ENCODE results near the gene LRP11. TPM values are rescaled to one million over a fixed set of nuclear protein-coding genes. Genes with fewer than 3 reads are reported as not detected.

The LRP11 gene
- total and polyA plus RNA-seq, 10 of the 15 experiments (the other 5 are each of a cell fraction or from before 2014, with no cell fraction given): under 0.01 to 0.23 (median 0.03) TPM; not detected in 6

DNA sequence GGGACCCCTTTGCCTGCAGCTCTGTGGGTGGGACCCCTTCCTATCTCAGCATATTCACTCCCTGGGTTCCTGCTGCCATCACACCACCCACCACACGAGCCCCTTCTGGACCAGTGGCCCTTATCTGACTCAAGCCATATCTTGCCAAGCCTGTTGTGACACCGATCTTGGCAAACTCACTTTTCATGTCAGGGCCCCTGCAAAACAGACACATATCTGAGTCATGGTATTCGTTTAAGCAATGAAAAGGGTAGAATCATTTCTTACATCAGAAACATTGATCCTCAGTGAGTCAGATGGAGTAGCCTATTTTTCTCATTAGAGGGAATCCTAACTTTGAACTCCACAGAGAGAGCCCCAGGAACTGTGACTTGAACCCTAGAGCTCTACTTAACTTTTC is 23.2 kb upstream of the LRP11 start:
- ChIA-PET POLR2A (no interaction called here), SMC1A (ENCODE audit: uncharacterized antibody, unreplicated experiment) (no interaction called here), CTCF (no interaction called here), RAD21 (ENCODE audit: unreplicated experiment) (no interaction called here)
- no peaks in the 10 kb centered on the region for H3K36me3 ChIP-seq (ENCODE audit: control insufficient read depth in 2 of 2, insufficient read depth in 2 of 2, low read length in 1 of 2)
- BruUV-seq (replicated peaks): no TSS peak
- H3K9ac ChIP-seq (ENCODE audit: control insufficient read depth, insufficient read depth, low read length): no peak overlapping the region
- H4K20me1 ChIP-seq (ENCODE audit: control insufficient read depth, insufficient read depth): no peaks in the 10 kb centered on the region
- H3K4me3 ChIP-seq: no peak overlapping the region
- H3K4me2 ChIP-seq (ENCODE audit: control insufficient read depth, insufficient read depth): no peak overlapping the region
- H3K9me3 ChIP-seq (replicated peaks; ENCODE audit: control insufficient read depth, insufficient read depth, low read length): no peaks in the 10 kb centered on the region
- ATAC-seq (no peak), FAIRE-seq (no peak), DNase-seq (ENCODE audit: low read depth, low spot score) (no peak)
- H3K27ac ChIP-seq (ENCODE audit: control insufficient read depth, insufficient read depth): no peak overlapping the region
- H2AFZ ChIP-seq (ENCODE audit: control insufficient read depth, low read depth, low read length): no peak overlapping the region
- 32% methylated on average over 3 of the region's 3 CpGs for WGBS (ENCODE audit: insufficient coverage, insufficient replicate concordance, low lambda C conversion rate, missing lambda C conversion rate)
- H3K79me2 ChIP-seq (ENCODE audit: control insufficient read depth, insufficient read depth, low read length): no peaks in the 10 kb centered on the region
- intact Hi-C loops (cut with micrococcal nuclease; ENCODE audit: unreplicated experiment) (no loop called here), in situ Hi-C loops (cut with MboI) (no loop called here)
- no peaks in the 10 kb centered on the region for H3K4me1 ChIP-seq (ENCODE audit: control insufficient read depth, insufficient read depth, low read length)
- TF ChIP-seq CBFB (IDR thresholded peaks at IDR 0.05; ENCODE audit: low read depth): no peak
- no peaks in the 10 kb centered on the region; a peak in 2 of 4 replicates for H3K27me3 ChIP-seq (replicated peaks in 1 of 2; ENCODE audit: control insufficient read depth in 2 of 2, insufficient read depth in 2 of 2, low read length in 1 of 2)

DNA sequence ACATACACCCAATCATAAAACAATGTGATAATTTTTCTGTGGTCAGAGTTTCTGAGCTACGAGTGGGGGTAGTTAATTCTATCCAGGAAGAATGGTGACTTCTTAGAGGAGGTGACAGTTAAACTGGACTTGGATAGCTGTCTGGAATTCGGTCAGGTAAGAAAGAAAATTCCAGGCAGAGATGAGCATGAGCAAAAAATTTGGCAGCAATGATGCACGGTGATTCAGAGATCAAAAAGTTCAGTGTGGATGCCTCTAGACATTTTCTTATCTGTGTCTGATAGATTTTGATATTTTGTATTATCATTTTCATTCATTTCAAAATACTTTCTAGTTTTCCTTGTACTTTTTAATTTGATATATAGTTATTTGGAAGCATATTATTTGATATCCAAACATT is 21.7 kb upstream of the LRP11 start:
- 2% methylated on average over 3 of the region's 3 CpGs for WGBS (ENCODE audit: insufficient coverage, insufficient replicate concordance, low lambda C conversion rate, missing lambda C conversion rate)
- TF ChIP-seq EED (IDR thresholded peaks at IDR 0.05; ENCODE audit: low read depth) (no peak), HDAC6 (IDR thresholded peaks at IDR 0.05; ENCODE audit: unreplicated experiment) (no peak), TAF1 (IDR thresholded peaks at IDR 0.05; ENCODE audit: borderline replicate concordance, low read depth, low read length) (no peak), SIN3A (IDR thresholded peaks at IDR 0.05; ENCODE audit: low read depth, low read length) (no peak), ZNF24 (IDR thresholded peaks at IDR 0.05) (no peak), BHLHE40 (IDR thresholded peaks at IDR 0.05; ENCODE audit: borderline replicate concordance in 1 of 2, low read depth in 2 of 2, low read length in 1 of 2) (no peak), ATF7 (IDR thresholded peaks at IDR 0.05; ENCODE audit: low read depth) (no peak), E4F1 (IDR thresholded peaks at IDR 0.05; ENCODE audit: borderline replicate concordance, partially characterized antibody) (no peak), NFYA (IDR thresholded peaks at IDR 0.05; ENCODE audit: borderline replicate concordance, low read depth, low read length) (no peak)
- TF ChIP-seq, protein P1, sequence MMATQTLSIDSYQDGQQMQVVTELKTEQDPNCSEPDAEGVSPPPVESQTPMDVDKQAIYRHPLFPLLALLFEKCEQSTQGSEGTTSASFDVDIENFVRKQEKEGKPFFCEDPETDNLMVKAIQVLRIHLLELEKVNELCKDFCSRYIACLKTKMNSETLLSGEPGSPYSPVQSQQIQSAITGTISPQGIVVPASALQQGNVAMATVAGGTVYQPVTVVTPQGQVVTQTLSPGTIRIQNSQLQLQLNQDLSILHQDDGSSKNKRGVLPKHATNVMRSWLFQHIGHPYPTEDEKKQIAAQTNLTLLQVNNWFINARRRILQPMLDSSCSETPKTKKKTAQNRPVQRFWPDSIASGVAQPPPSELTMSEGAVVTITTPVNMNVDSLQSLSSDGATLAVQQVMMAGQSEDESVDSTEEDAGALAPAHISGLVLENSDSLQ (IDR thresholded peaks at IDR 0.05): no peak
- TF ChIP-seq, protein P2, sequence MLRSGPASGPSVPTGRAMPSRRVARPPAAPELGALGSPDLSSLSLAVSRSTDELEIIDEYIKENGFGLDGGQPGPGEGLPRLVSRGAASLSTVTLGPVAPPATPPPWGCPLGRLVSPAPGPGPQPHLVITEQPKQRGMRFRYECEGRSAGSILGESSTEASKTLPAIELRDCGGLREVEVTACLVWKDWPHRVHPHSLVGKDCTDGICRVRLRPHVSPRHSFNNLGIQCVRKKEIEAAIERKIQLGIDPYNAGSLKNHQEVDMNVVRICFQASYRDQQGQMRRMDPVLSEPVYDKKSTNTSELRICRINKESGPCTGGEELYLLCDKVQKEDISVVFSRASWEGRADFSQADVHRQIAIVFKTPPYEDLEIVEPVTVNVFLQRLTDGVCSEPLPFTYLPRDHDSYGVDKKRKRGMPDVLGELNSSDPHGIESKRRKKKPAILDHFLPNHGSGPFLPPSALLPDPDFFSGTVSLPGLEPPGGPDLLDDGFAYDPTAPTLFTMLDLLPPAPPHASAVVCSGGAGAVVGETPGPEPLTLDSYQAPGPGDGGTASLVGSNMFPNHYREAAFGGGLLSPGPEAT (IDR thresholded peaks at IDR 0.05; ENCODE audit: low read depth): no peak
- CTCF ChIA-PET: interaction anchor here (1.9 kb wide), 1 partner anchor 17 kb away, joined by 7 read pairs; no protein-coding TSS in a partner anchor
- H4K20me1 ChIP-seq (ENCODE audit: control insufficient read depth, insufficient read depth): no peaks in the 10 kb centered on the region
- no peak overlapping the region for H3K4me3 ChIP-seq
- no peak overlapping the region for H2AFZ ChIP-seq (ENCODE audit: control insufficient read depth, low read depth, low read length)
- H3K36me3 ChIP-seq (ENCODE audit: control insufficient read depth in 2 of 2, insufficient read depth in 2 of 2, low read length in 1 of 2): no peaks in the 10 kb centered on the region
- FAIRE-seq (no peak), DNase-seq (ENCODE audit: low read depth, low spot score) (no peak), ATAC-seq (no peak)
- H3K27me3 ChIP-seq (replicated peaks in 1 of 2; ENCODE audit: control insufficient read depth in 2 of 2, insufficient read depth in 2 of 2, low read length in 1 of 2): no peaks in the 10 kb centered on the region; a peak in 2 of 4 replicates
- H3K79me2 ChIP-seq (ENCODE audit: control insufficient read depth, insufficient read depth, low read length): no peaks in the 10 kb centered on the region
- intact Hi-C loops (cut with micrococcal nuclease; ENCODE audit: unreplicated experiment): no loop called here
- POLR2A ChIA-PET: no interaction called here
- RAD21 ChIA-PET (ENCODE audit: unreplicated experiment): no interaction called here
- no peaks in the 10 kb centered on the region for H3K4me1 ChIP-seq (ENCODE audit: control insufficient read depth, insufficient read depth, low read length)
- H3K27ac ChIP-seq (ENCODE audit: control insufficient read depth, insufficient read depth): no peak overlapping the region
- SMC1A ChIA-PET (ENCODE audit: uncharacterized antibody, unreplicated experiment): no interaction called here
- no peak overlapping the region for H3K9ac ChIP-seq (ENCODE audit: control insufficient read depth, insufficient read depth, low read length)
- no peaks in the 10 kb centered on the region for H3K9me3 ChIP-seq (replicated peaks; ENCODE audit: control insufficient read depth, insufficient read depth, low read length)
- H3K4me2 ChIP-seq (ENCODE audit: control insufficient read depth, insufficient read depth): no peak overlapping the region
- BruUV-seq (replicated peaks): no TSS peak
- in situ Hi-C loops (cut with MboI): no loop called here
